GM12874 (cell line): ENCODE results near the gene PRSS1.

Experiments
- CTCF ChIP-seq: IDR thresholded peaks from 2 replicates; pipeline ENCODE4 v1.5.1; 2011; ENCODE audit warnings: low read depth, mild to moderate bottlenecking, control low read depth, low read length, moderate library complexity; ENCODE audit not compliant: insufficient read depth

Gene PRSS1

GRCh38 chr7:142716596-142716995 is 32.7 kb upstream of the PRSS1 start:
- TF ChIP-seq CTCF = no peak

GRCh38 chr7:142717453-142717852 is 31.8 kb upstream of the PRSS1 start:
- TF ChIP-seq CTCF = no peak

- no peak for TF ChIP-seq CTCF
Observed at GRCh38 chr7:142718313-142718712, 31.0 kb upstream of the PRSS1 start.

GRCh38 chr7:142720172-142720773 is 29.0 kb upstream of the PRSS1 start:
- TF ChIP-seq CTCF = no peak

- TF ChIP-seq CTCF = no peak
Observed at GRCh38 chr7:142720986-142721385, 28.3 kb upstream of the PRSS1 start.

GRCh38 chr7:142722248-142722794 is 27.0 kb upstream of the PRSS1 start:
- no peak for TF ChIP-seq CTCF

- TF ChIP-seq CTCF = no peak
Observed at GRCh38 chr7:142733271-142733670, 16.0 kb upstream of the PRSS1 start.
